Measurements from ENCODE around the gene ZNF221. TPM values are rescaled to one million over a fixed set of nuclear protein-coding genes. Genes with fewer than 3 reads are reported as not detected.

ZNF221 gene
- total RNA-seq, 1 experiment from 2014 or later = 2.5 TPM

DNA sequence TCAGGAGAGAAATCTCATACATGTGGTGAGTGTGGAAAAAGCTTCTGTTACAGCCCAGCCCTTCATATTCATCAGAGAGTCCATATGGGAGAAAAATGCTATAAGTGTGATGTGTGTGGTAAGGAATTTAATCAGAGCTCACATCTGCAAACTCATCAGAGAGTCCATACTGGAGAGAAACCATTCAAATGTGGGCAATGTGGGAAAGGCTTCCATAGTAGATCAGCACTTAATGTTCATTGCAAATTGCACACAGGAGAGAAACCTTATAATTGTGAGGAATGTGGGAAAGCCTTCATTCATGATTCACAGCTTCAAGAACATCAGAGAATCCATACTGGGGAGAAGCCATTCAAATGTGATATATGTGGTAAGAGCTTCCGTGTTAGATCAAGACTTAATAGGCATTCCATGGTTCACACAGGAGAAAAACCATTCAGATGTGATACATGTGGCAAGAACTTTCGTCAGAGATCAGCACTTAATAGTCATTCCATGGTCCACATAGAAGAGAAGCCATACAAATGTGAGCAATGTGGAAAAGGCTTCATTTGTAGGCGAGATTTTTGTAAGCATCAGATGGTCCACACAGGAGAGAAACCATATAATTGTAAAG, 15.2 kb downstream of the ZNF221 start:
- RAD21 ChIA-PET (ENCODE audit: low non-redundant PET in 1 of 2, low total read pairs in 2 of 2, uncharacterized antibody in 2 of 2, unreplicated experiment in 2 of 2) = no interaction called here

DNA sequence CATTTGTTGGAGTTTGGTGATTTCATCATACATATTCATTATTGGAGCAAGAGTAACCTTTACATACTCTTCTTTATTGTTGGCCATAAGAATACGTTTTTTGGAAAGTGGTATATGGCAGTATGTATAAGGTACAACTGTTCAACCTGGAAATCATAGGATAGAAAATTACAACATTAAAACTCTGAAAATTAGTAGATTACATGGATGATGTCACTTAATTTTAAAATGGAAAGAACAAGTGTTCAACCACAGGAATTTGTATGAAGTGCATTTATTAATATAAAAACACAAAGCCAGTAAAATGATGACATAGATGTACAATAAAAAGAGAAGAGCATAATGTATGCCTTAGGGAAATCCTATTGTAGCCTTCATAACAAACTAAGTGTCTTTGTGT, 25.7 kb downstream of the ZNF221 start:
- intact Hi-C loops (cut with micrococcal nuclease) = no loop called here
- CTCF ChIA-PET = no interaction called here
- peaks cover 0 to 9% of the 10 kb centered on the region in 2 experiments; a peak in 2 of 4 replicates for H3K9me3 ChIP-seq (ENCODE audit: control insufficient read depth in 1 of 2, insufficient read depth in 1 of 2, low read depth in 1 of 2, low read length in 2 of 2)
- no TSS peak for BruUV-seq (replicated peaks)
- H2AFZ ChIP-seq (ENCODE audit: low read depth, low read length, poor library complexity, severe bottlenecking) = no peak overlapping the region
- H3K4me3 ChIP-seq (replicated peaks in 1 of 2; ENCODE audit: low read depth in 1 of 2, low read length in 2 of 2) = no peak overlapping the region
- RAD21 ChIA-PET (ENCODE audit: low non-redundant PET in 1 of 2, low total read pairs in 2 of 2, uncharacterized antibody in 2 of 2, unreplicated experiment in 2 of 2) = no interaction called here
- ATAC-seq (no peak), DNase-seq (ENCODE audit: low read depth, low spot score) (no peak)
- H3K27me3 ChIP-seq (ENCODE audit: insufficient read depth, low read length) = no peaks in the 10 kb centered on the region
- H3K4me1 ChIP-seq (ENCODE audit: control insufficient read depth in 1 of 2, insufficient read depth in 2 of 2, low read length in 2 of 2) = no peaks in the 10 kb centered on the region
- no peak overlapping the region for H3K27ac ChIP-seq (ENCODE audit: low read depth, low read length)
- no peaks in the 10 kb centered on the region; the same call in 1 of the 2 replicates for H4K20me1 ChIP-seq (ENCODE audit: insufficient read depth)
- no peak overlapping the region for H3K9ac ChIP-seq (ENCODE audit: low read length)
- no peaks in the 10 kb centered on the region for H3K36me3 ChIP-seq (ENCODE audit: control insufficient read depth in 1 of 2, insufficient read depth in 2 of 2, low read length in 2 of 2)
- H3K79me2 ChIP-seq (ENCODE audit: insufficient read depth, low read length) = no peaks in the 10 kb centered on the region
- POLR2A ChIA-PET = no interaction called here
- H3K9me2 ChIP-seq (ENCODE audit: insufficient read depth) = no peaks in the 10 kb centered on the region
- H3K4me2 ChIP-seq (ENCODE audit: low read length) = no peak overlapping the region
- TF ChIP-seq CBX3 (IDR thresholded peaks at IDR 0.05; ENCODE audit: low read depth) (no peak), JUND (IDR thresholded peaks at IDR 0.05) (no peak), POLR2AphosphoS5 (IDR thresholded peaks at IDR 0.05; ENCODE audit: low read depth, low read length) (no peak), EZH2 (IDR thresholded peaks at IDR 0.05) (no peak), ZFX (IDR thresholded peaks at IDR 0.05) (no peak)
- TF ChIP-seq, protein P1, sequence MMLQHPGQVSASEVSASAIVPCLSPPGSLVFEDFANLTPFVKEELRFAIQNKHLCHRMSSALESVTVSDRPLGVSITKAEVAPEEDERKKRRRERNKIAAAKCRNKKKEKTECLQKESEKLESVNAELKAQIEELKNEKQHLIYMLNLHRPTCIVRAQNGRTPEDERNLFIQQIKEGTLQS (IDR thresholded peaks at IDR 0.05) = no peak
- TF ChIP-seq, protein P2, sequence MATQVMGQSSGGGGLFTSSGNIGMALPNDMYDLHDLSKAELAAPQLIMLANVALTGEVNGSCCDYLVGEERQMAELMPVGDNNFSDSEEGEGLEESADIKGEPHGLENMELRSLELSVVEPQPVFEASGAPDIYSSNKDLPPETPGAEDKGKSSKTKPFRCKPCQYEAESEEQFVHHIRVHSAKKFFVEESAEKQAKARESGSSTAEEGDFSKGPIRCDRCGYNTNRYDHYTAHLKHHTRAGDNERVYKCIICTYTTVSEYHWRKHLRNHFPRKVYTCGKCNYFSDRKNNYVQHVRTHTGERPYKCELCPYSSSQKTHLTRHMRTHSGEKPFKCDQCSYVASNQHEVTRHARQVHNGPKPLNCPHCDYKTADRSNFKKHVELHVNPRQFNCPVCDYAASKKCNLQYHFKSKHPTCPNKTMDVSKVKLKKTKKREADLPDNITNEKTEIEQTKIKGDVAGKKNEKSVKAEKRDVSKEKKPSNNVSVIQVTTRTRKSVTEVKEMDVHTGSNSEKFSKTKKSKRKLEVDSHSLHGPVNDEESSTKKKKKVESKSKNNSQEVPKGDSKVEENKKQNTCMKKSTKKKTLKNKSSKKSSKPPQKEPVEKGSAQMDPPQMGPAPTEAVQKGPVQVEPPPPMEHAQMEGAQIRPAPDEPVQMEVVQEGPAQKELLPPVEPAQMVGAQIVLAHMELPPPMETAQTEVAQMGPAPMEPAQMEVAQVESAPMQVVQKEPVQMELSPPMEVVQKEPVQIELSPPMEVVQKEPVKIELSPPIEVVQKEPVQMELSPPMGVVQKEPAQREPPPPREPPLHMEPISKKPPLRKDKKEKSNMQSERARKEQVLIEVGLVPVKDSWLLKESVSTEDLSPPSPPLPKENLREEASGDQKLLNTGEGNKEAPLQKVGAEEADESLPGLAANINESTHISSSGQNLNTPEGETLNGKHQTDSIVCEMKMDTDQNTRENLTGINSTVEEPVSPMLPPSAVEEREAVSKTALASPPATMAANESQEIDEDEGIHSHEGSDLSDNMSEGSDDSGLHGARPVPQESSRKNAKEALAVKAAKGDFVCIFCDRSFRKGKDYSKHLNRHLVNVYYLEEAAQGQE (IDR thresholded peaks at IDR 0.05; ENCODE audit: low read depth) = no peak

More for the DNA sequence above, 15.2 kb downstream of the ZNF221 start:
- H4K20me1 ChIP-seq (ENCODE audit: insufficient read depth) = no peaks in the 10 kb centered on the region
- H3K79me2 ChIP-seq (ENCODE audit: insufficient read depth, low read length) = no peaks in the 10 kb centered on the region
- peaks cover 17% of the 10 kb centered on the region in 2 experiments for H3K36me3 ChIP-seq (ENCODE audit: control insufficient read depth in 1 of 2, insufficient read depth in 2 of 2, low read length in 2 of 2)
- no peaks in the 10 kb centered on the region for H3K4me1 ChIP-seq (ENCODE audit: control insufficient read depth in 1 of 2, insufficient read depth in 2 of 2, low read length in 2 of 2)
- H2AFZ ChIP-seq (ENCODE audit: low read depth, low read length, poor library complexity, severe bottlenecking) = no peak overlapping the region
- no peak overlapping the region for H3K27ac ChIP-seq (ENCODE audit: low read depth, low read length)
- no TSS peak for BruUV-seq (replicated peaks)
- ATAC-seq = no peak
- no peaks in the 10 kb centered on the region for H3K9me2 ChIP-seq (ENCODE audit: insufficient read depth)
- H3K9me3 ChIP-seq (ENCODE audit: control insufficient read depth in 1 of 2, insufficient read depth in 1 of 2, low read depth in 1 of 2, low read length in 2 of 2) = peaks cover 47 to 53% of the 10 kb centered on the region in 2 experiments; a peak in 3 of 4 replicates
- CTCF ChIA-PET = no interaction called here
- intact Hi-C loops (cut with micrococcal nuclease) = no loop called here
- H3K9ac ChIP-seq (ENCODE audit: low read length) = no peak overlapping the region
- H3K4me2 ChIP-seq (ENCODE audit: low read length) = no peak overlapping the region
- TF ChIP-seq, protein P2 (IDR thresholded peaks at IDR 0.05; ENCODE audit: low read depth) = no peak
- no peak for TF ChIP-seq EZH2phosphoT487 (IDR thresholded peaks at IDR 0.05; ENCODE audit: borderline replicate concordance)
- no peaks in the 10 kb centered on the region for H3K27me3 ChIP-seq (ENCODE audit: insufficient read depth, low read length)
- DNase-seq (ENCODE audit: low read depth, low spot score) = no peak
- POLR2A ChIA-PET = no interaction called here
- H3K4me3 ChIP-seq (replicated peaks in 1 of 2; ENCODE audit: low read depth in 1 of 2, low read length in 2 of 2) = no peak overlapping the region
